ENCODE data around the gene AKAP13.

The AKAP13 gene

DNA sequence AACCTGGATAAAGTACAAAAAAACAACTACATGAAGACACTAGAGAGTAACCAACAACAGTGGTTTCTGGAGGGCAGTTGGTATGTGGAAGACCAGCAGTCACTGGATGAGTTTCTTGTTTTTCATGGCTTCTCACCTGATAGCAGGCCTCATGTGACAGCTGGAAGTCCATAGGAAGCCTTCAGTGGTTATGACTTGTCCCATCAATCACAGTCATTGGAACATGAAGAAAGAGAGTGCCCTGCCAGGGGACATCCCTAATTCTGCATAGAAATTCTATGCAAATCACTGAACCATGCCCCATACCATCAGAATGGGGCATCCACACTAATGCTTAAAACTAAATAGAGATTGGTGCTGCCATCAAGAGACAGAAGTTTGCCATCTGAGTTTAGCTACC is 81.6 kb downstream of the AKAP13 start:
- Histone ChIP-seq H3K36me3 (ENCODE audit: control insufficient read depth, insufficient read depth, low read length) (no peaks in the 10 kb centered on the region), H3K9me3 (ENCODE audit: control insufficient read depth, insufficient read depth, low read length) (no peaks in the 10 kb centered on the region), H3K4me3 (ENCODE audit: low read length) (no peak overlapping the region), H3K27ac (ENCODE audit: low read length) (no peak overlapping the region), H3K4me1 (ENCODE audit: control insufficient read depth, insufficient read depth, low read length) (peaks cover 2% of the 10 kb centered on the region), H3K27me3 (ENCODE audit: control insufficient read depth, insufficient read depth, low read length) (no peaks in the 10 kb centered on the region)
- DNase-seq (ENCODE audit: low read depth, low spot score): no peak

DNA sequence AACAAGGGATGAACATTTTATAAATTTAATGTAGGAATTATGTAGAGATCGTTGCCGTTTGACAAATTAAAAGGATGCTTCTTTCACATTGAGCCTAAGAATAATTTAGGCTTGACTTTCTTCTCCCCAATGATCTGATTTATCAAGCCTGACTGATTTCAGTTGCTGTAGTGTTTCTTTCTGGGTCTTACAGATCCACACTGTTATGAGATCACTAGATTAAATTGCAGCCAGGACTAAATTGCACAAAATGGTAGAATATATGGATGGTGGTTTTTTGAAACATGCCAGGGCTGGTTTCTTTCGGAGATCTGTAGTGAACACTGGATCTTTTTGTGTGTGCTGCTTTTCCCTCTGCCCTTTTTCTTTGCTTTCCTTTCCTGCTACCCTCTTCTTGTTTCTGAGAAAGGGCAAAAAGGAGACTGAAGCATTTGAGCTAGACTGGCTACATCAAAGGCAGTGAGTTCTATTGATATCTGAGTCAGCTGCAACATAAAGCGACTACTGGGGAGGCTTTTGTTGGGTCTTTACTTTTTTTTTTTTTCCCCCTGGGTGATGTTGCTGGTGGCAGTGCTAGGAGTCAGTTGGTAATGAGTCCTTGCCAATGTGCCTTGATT is 83.0 kb downstream of the AKAP13 start:
- H3K27me3 ChIP-seq (ENCODE audit: control insufficient read depth, insufficient read depth, low read length): no peaks in the 10 kb centered on the region
- peaks cover 2% of the 10 kb centered on the region for H3K4me1 ChIP-seq (ENCODE audit: control insufficient read depth, insufficient read depth, low read length)

DNA sequence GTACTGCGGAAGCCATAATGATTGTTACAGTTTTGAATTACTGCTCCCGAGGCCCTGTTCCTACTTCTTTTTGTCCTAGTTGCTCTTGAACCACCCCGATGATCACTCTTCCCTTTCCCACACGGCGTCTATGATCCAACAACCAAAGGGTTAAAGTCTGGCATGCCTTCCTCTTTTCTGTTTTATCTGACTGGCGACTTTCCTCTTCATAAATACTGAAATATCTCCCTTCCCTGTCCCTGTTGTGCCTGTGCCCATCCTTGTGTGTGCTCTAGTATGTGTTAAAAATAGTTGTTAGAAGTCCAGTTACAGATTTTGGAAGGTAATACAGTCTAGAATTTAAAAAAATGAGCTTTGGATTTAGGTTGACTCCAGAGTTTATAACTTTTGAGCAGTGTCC is 83.6 kb downstream of the AKAP13 start:
- no peaks in the 10 kb centered on the region for H3K9me3 ChIP-seq (ENCODE audit: control insufficient read depth, insufficient read depth, low read length)
- no CpG with 5 or more reads among the region's 6 CpGs for WGBS (ENCODE audit: insufficient coverage, insufficient read length)
- no peak overlapping the region for H3K4me3 ChIP-seq (ENCODE audit: low read length)
- H3K27me3 ChIP-seq (ENCODE audit: control insufficient read depth, insufficient read depth, low read length): no peaks in the 10 kb centered on the region
- no peaks in the 10 kb centered on the region for H3K36me3 ChIP-seq (ENCODE audit: control insufficient read depth, insufficient read depth, low read length)
- H3K4me1 ChIP-seq (ENCODE audit: control insufficient read depth, insufficient read depth, low read length): peaks cover 2% of the 10 kb centered on the region
- no peak for DNase-seq (ENCODE audit: low read depth, low spot score)
- H3K27ac ChIP-seq (ENCODE audit: low read length): no peak overlapping the region

More for the DNA sequence above, 83.0 kb downstream of the AKAP13 start:
- Histone ChIP-seq H3K4me3 (ENCODE audit: low read length) (no peak overlapping the region), H3K27ac (ENCODE audit: low read length) (no peak overlapping the region), H3K36me3 (ENCODE audit: control insufficient read depth, insufficient read depth, low read length) (no peaks in the 10 kb centered on the region), H3K9me3 (ENCODE audit: control insufficient read depth, insufficient read depth, low read length) (no peaks in the 10 kb centered on the region)
- 100% methylated on average over 2 of the region's 4 CpGs for WGBS (ENCODE audit: insufficient coverage, insufficient read length)
- DNase-seq (ENCODE audit: low read depth, low spot score): no peak

DNA sequence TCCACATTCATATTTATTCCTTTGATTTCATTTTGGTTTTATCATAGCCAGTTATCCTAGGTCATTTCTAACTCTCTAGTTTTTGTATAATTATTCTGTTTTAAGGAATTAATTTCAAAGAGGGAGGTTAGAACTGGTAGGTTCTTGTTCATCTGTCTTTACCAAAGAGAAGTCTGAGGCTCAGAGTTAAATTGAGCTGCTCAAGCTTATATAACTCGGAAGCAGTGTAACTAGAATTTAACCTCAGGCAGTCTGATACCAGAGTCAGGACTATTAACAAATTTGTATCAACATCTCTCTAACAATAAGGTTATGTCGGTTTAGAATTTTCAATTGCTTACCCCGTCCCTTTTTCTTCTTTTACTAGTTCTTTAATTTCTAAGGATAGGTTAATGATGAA is 84.1 kb downstream of the AKAP13 start:
- Histone ChIP-seq H3K27me3 (ENCODE audit: control insufficient read depth, insufficient read depth, low read length) (no peaks in the 10 kb centered on the region), H3K9me3 (ENCODE audit: control insufficient read depth, insufficient read depth, low read length) (no peaks in the 10 kb centered on the region), H3K4me1 (ENCODE audit: control insufficient read depth, insufficient read depth, low read length) (peaks cover 2% of the 10 kb centered on the region), H3K27ac (ENCODE audit: low read length) (no peak overlapping the region), H3K36me3 (ENCODE audit: control insufficient read depth, insufficient read depth, low read length) (no peaks in the 10 kb centered on the region), H3K4me3 (ENCODE audit: low read length) (no peak overlapping the region)
- no peak for DNase-seq (ENCODE audit: low read depth, low spot score)
- WGBS (ENCODE audit: insufficient coverage, insufficient read length): no CpG with 5 or more reads among the region's 3 CpGs

DNA sequence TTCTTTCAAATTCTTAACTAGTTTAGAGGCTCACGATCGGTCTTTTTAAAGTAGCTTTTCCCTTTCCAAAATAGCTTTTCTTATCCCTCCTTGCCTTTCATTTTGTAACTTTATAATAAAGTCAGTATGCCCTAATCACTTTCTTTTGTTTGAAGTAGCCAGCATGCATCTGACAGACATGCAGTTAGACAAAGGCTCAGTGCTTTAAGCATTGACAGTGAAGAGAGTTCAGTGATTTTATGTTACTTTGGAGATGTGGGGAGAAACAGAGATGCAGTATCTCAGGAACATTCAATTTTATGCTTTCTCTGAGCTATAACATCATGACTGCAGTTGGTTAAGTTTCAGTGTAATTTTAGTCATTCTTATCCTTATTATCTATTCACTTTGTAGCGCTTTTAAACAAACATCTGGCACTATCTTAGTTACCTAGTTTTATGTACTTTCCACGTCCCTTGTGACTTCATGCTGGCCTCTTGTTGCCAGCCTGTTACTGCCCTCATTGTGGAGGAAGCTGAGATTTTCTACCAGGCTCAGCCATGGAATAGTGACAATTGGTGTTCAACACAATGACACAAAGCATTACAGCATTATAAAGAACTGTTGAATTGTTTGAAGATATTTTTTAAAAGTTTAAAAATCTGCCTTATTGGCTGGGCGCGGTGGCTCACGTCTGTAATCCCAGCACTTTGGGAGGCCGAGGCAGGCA is 90.3 kb downstream of the AKAP13 start:
- Histone ChIP-seq H3K9me3 (ENCODE audit: control insufficient read depth, insufficient read depth, low read length) (no peaks in the 10 kb centered on the region), H3K27me3 (ENCODE audit: control insufficient read depth, insufficient read depth, low read length) (no peaks in the 10 kb centered on the region), H3K4me1 (ENCODE audit: control insufficient read depth, insufficient read depth, low read length) (0 out of 2 replicates have a peak, but pooled peaks cover 1% of the 10 kb centered on the region), H3K4me3 (ENCODE audit: low read length) (no peak overlapping the region), H3K36me3 (ENCODE audit: control insufficient read depth, insufficient read depth, low read length) (no peaks in the 10 kb centered on the region), H3K27ac (ENCODE audit: low read length) (no peak overlapping the region)
- DNase-seq (ENCODE audit: low read depth, low spot score): no peak
- no CpG with 5 or more reads among the region's 8 CpGs for WGBS (ENCODE audit: insufficient coverage, insufficient read length)

DNA sequence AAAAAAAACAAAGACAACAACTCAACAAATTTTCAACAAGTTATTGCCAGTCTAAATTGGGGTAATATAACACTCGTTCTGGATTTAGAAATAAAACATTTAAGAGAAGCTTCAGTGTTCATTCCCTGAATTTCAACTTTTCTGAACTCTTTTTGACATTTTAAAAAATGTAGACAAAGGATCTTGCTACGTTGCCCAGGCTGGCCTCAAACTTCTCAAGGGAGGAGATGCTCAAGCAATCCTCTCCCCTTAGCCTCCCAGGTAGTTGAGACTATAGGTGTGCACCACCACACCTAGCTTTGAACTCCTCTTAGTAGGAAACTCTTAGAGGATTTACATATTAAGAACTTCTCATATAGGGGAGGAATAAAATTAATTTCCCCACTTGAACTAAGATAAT is 91.9 kb downstream of the AKAP13 start:
- Histone ChIP-seq H3K4me1 (ENCODE audit: control insufficient read depth, insufficient read depth, low read length) (peaks cover 1% of the 10 kb centered on the region; the same call in 1 of the 2 replicates), H3K36me3 (ENCODE audit: control insufficient read depth, insufficient read depth, low read length) (no peaks in the 10 kb centered on the region), H3K4me3 (ENCODE audit: low read length) (no peak overlapping the region), H3K27me3 (ENCODE audit: control insufficient read depth, insufficient read depth, low read length) (no peaks in the 10 kb centered on the region), H3K27ac (ENCODE audit: low read length) (no peak overlapping the region), H3K9me3 (ENCODE audit: control insufficient read depth, insufficient read depth, low read length) (no peaks in the 10 kb centered on the region)
- WGBS (ENCODE audit: insufficient coverage, insufficient read length): no CpG with 5 or more reads among the region's 2 CpGs
- DNase-seq (ENCODE audit: low read depth, low spot score): no peak

DNA sequence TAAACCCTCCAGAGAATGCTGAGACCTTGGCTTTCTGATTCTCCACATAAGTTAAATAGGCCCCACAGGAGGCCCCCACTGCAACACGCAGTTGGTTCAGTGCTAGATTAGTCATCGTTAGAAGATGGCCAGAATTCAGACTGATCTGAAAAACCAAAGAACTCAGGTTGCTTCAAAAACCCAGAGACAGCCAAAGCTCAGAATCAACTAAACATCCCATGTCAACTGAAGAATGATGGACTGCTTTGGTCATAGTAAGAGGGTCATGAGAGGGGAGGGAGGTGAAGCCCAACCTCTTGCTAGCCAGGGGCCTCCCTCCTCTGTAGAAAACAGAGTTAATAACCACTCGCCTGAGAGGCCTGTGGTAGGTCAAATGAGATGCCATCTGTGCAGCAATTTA is 93.1 kb downstream of the AKAP13 start:
- Histone ChIP-seq H3K4me3 (ENCODE audit: low read length) (no peak overlapping the region), H3K36me3 (ENCODE audit: control insufficient read depth, insufficient read depth, low read length) (no peaks in the 10 kb centered on the region), H3K27ac (ENCODE audit: low read length) (no peak overlapping the region), H3K27me3 (ENCODE audit: control insufficient read depth, insufficient read depth, low read length) (no peaks in the 10 kb centered on the region), H3K4me1 (ENCODE audit: control insufficient read depth, insufficient read depth, low read length) (peaks cover 1% of the 10 kb centered on the region; the same call in 1 of the 2 replicates), H3K9me3 (ENCODE audit: control insufficient read depth, insufficient read depth, low read length) (no peaks in the 10 kb centered on the region)
- DNase-seq (ENCODE audit: low read depth, low spot score): no peak
- no CpG with 5 or more reads among the region's 3 CpGs for WGBS (ENCODE audit: insufficient coverage, insufficient read length)

DNA sequence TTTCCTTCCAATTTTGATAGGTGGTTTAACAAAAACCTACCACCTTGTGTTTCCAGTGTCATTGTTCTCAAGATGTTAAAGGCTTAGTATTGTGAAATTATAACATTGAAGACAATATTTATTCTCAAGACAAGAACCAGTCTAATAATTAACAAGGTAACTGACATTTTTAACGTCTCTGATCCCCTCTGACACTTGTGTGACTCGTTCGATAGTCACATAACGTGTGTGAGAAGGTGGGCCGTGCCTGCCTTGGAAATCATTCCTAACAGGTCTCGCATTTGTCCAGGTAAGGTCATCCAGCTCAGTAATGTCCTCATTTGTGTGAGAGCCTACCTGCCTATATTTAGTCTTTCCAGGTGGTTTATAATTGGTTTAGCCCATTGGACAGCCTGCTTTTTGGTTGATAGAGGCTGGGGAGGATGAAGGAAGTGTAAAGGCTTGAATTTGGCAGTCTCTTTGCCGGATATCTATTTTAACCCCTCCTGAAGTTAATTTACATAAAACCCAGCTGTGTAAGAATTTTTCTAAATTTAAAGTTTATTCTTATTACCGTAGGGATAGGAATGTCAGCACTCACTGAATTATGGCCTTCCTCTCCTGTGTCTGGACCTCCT is 94.4 kb downstream of the AKAP13 start:
- no peaks in the 10 kb centered on the region for H3K27me3 ChIP-seq (ENCODE audit: control insufficient read depth, insufficient read depth, low read length)
- WGBS (ENCODE audit: insufficient coverage, insufficient read length): no CpG with 5 or more reads among the region's 8 CpGs
- H3K36me3 ChIP-seq (ENCODE audit: control insufficient read depth, insufficient read depth, low read length): no peaks in the 10 kb centered on the region
- no peak overlapping the region for H3K27ac ChIP-seq (ENCODE audit: low read length)
- no peak overlapping the region for H3K4me3 ChIP-seq (ENCODE audit: low read length)
- no peak for DNase-seq (ENCODE audit: low read depth, low spot score)
- H3K9me3 ChIP-seq (ENCODE audit: control insufficient read depth, insufficient read depth, low read length): no peaks in the 10 kb centered on the region
- H3K4me1 ChIP-seq (ENCODE audit: control insufficient read depth, insufficient read depth, low read length): peaks cover 1% of the 10 kb centered on the region; the same call in 1 of the 2 replicates

DNA sequence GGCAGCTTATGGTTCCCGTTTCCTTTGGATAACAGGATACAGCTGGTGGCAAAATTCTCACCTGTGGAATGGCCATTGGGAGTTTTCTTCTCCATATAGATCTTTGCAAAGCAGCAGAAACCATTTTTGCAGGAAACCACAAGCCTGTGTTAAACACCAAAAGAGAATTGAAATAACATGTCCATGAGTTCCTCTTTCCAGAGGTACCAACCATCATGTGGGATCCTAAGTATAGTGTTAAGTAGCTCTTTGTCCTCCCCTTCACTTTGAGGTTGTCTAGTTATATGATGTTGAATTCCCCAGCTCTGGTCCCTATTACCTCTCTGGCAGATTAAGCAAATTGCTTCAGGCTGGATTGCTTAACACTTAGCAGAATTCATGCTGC is 94.9 kb downstream of the AKAP13 start:
- no peaks in the 10 kb centered on the region for H3K9me3 ChIP-seq (ENCODE audit: control insufficient read depth, insufficient read depth, low read length)
- H3K4me1 ChIP-seq (ENCODE audit: control insufficient read depth, insufficient read depth, low read length): peaks cover 1% of the 10 kb centered on the region; the same call in 1 of the 2 replicates
- no peak overlapping the region for H3K27ac ChIP-seq (ENCODE audit: low read length)
- no peaks in the 10 kb centered on the region for H3K36me3 ChIP-seq (ENCODE audit: control insufficient read depth, insufficient read depth, low read length)
- H3K4me3 ChIP-seq (ENCODE audit: low read length): no peak overlapping the region
- WGBS (ENCODE audit: insufficient coverage, insufficient read length): no CpG with 5 or more reads among the region's 1 CpG
- DNase-seq (ENCODE audit: low read depth, low spot score): no peak
- no peaks in the 10 kb centered on the region for H3K27me3 ChIP-seq (ENCODE audit: control insufficient read depth, insufficient read depth, low read length)

DNA sequence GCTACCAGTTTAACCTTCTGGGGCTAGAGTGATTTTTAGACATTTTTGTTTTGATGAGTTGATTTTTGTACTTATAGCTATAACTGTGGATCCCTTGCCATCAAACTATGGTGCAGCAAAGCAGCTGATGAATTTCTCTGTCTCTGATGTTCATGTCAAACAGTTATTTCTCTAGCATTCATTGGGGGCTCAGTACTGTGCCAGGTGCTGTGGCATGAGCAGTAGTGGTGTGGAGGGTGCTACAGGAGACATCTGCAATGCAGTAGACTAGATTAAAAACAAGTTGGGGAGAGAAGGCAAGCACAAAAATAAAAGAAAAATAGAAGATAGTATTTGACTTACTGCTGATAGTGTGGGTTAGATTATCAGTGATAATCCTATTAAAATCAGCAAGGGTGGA is 95.3 kb downstream of the AKAP13 start:
- Histone ChIP-seq H3K4me1 (ENCODE audit: control insufficient read depth, insufficient read depth, low read length) (peaks cover 1% of the 10 kb centered on the region; the same call in 1 of the 2 replicates), H3K36me3 (ENCODE audit: control insufficient read depth, insufficient read depth, low read length) (no peaks in the 10 kb centered on the region), H3K27me3 (ENCODE audit: control insufficient read depth, insufficient read depth, low read length) (no peaks in the 10 kb centered on the region), H3K27ac (ENCODE audit: low read length) (no peak overlapping the region), H3K9me3 (ENCODE audit: control insufficient read depth, insufficient read depth, low read length) (no peaks in the 10 kb centered on the region), H3K4me3 (ENCODE audit: low read length) (no peak overlapping the region)
- DNase-seq (ENCODE audit: low read depth, low spot score): no peak

Measured in iPS DF 6.9 (cell line).